Astrocyte (in vitro differentiated cells and primary cell): ENCODE measurements around the gene TPST2. TPM values are rescaled to one million over a fixed set of nuclear protein-coding genes. Genes with fewer than 3 reads are reported as not detected.

Source experiments
- DNase-seq: peaks from one replicate; pipeline ENCODE4 v3.0.0-alpha.2; 2010; ENCODE audit warnings: low read depth
- FAIRE-seq: peaks from 2 replicates; lab custom pipeline; 2011; peaks lifted over from hg19 to GRCh38; lab: Jason Lieb, UNC
- H2AFZ ChIP-seq: 2 replicates; pipeline ENCODE4 v1.6.0; 2012; ENCODE audit warnings: low read depth, low read length, inconsistent platforms
- H3K27ac ChIP-seq: 2 replicates; pipeline ENCODE4 v1.5.1; 2011; ENCODE audit warnings: low read depth, low read length, inconsistent platforms
- H3K27me3 ChIP-seq: 2 replicates; pipeline ENCODE4 v1.6.0; 2011; ENCODE audit warnings: low read length, inconsistent platforms; ENCODE audit not compliant: insufficient read depth
- H3K36me3 ChIP-seq: 2 replicates; pipeline ENCODE4 v1.5.1; 2011; ENCODE audit warnings: low read length, inconsistent platforms; ENCODE audit not compliant: insufficient read depth
- H3K4me1 ChIP-seq: 2 replicates; pipeline ENCODE4 v1.5.1; 2011; ENCODE audit warnings: low read length, inconsistent platforms; ENCODE audit not compliant: insufficient read depth
- H3K4me2 ChIP-seq: 2 replicates; pipeline ENCODE4 v1.6.0; 2012; ENCODE audit warnings: low read length, inconsistent platforms
- H3K4me3 ChIP-seq: 2 replicates; pipeline ENCODE4 v1.5.1; 2011; ENCODE audit warnings: low read depth, mild to moderate bottlenecking, low read length, inconsistent platforms; ENCODE audit not compliant: insufficient read depth
- H3K79me2 ChIP-seq: 2 replicates; pipeline ENCODE4 v1.6.0; 2012; ENCODE audit warnings: mild to moderate bottlenecking, low read length, inconsistent platforms; ENCODE audit not compliant: insufficient read depth
- H3K9ac ChIP-seq: 2 replicates; pipeline ENCODE4 v1.6.0; 2012; ENCODE audit warnings: mild to moderate bottlenecking, low read length, inconsistent platforms
- H3K9me3 ChIP-seq: 2 replicates; pipeline ENCODE4 v1.5.1; 2012; ENCODE audit warnings: low read depth, mild to moderate bottlenecking, low read length, inconsistent platforms; ENCODE audit not compliant: insufficient read depth
- H4K20me1 ChIP-seq: 2 replicates; pipeline ENCODE4 v1.6.0; 2012; ENCODE audit warnings: low read length, inconsistent platforms; ENCODE audit not compliant: insufficient read depth
- H3K27ac Mint-ChIP-seq: one replicate; pipeline ENCODE4 v1.8.0; 2021; ENCODE audit warnings: mild to moderate bottlenecking, mixed read lengths; ENCODE audit not compliant: unreplicated experiment
- H3K27me3 Mint-ChIP-seq: one replicate; pipeline ENCODE4 v1.8.0; 2021; ENCODE audit warnings: low read depth, mixed read lengths; ENCODE audit not compliant: unreplicated experiment
- H3K36me3 Mint-ChIP-seq: one replicate; pipeline ENCODE4 v1.8.0; 2021; ENCODE audit warnings: low read depth, mixed read lengths; ENCODE audit not compliant: unreplicated experiment
- H3K4me1 Mint-ChIP-seq: one replicate; pipeline ENCODE4 v1.8.0; 2021; ENCODE audit warnings: low read depth, mixed read lengths; ENCODE audit not compliant: unreplicated experiment
- H3K4me3 Mint-ChIP-seq: one replicate; pipeline ENCODE4 v1.8.0; 2021; ENCODE audit warnings: mild to moderate bottlenecking, moderate library complexity, mixed read lengths; ENCODE audit not compliant: unreplicated experiment
- H3K9me3 Mint-ChIP-seq: one replicate; pipeline ENCODE4 v1.8.0; 2021; ENCODE audit warnings: mild to moderate bottlenecking, mixed read lengths; ENCODE audit not compliant: unreplicated experiment
- CTCF ChIP-seq: IDR thresholded peaks from 2 replicates; pipeline ENCODE4 v1.5.1; 2011; ENCODE audit warnings: low read depth, mild to moderate bottlenecking, inconsistent platforms, low read length, moderate library complexity; ENCODE audit not compliant: insufficient read depth
- EZH2 ChIP-seq: IDR thresholded peaks from 2 replicates; pipeline ENCODE4 v1.6.1; 2012; ENCODE audit warnings: mild to moderate bottlenecking, low read length, inconsistent platforms; ENCODE audit not compliant: insufficient read depth
- total RNA-seq: library from RNA; stranded (reverse); gene quantifications from 2 replicates; pipeline ENCODE4 v1.2.1, GENCODE V29; 2021

TPST2 gene
- total RNA-seq, 1 donor from 2014 or later: 55.7 TPM

DNA sequence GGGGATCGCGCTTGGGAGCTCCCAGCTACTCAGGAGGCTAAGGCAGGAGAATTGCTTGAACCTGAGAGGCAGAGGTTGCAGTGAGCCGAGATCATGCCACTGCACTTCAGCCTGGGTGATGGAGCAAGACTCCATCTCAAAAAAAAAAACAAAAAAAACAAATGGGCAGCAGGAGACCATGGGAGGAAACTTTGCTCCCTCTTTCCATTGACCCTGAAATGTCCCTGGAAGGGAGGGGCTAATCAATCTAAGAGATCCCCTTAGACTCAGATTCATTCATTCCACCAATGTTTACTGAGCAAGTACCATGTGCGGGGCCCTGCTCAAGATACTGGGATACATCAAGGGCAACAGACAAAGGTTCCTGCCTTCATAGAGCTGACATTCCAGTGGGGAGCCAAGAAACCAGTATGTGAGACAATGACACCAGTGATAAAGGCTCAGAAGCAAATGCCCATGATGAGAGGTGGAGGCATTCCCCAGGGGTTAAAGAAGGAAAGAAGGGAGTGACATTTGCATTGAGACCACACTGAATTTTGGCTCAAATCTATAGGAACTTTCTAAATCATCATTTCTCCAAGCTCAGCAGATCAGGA is 39.9 kb downstream of the TPST2 start:
- peaks cover 51% of the 10 kb centered on the region for H3K79me2 ChIP-seq
- H3K4me1 Mint-ChIP-seq: peaks cover 49% of the 10 kb centered on the region

GRCh38 chr22:26548984-26549383 is 40.9 kb downstream of the TPST2 start:
- H3K36me3 ChIP-seq: no peaks in the 10 kb centered on the region
- H2AFZ ChIP-seq: no peak overlapping the region
- peaks cover 26% of the 10 kb centered on the region for H4K20me1 ChIP-seq
- H3K4me3 ChIP-seq: no peak overlapping the region
- FAIRE-seq (no peak), DNase-seq (no peak)
- peaks cover 36% of the 10 kb centered on the region for H3K4me1 ChIP-seq
- Mint-ChIP-seq H3K27me3 (no peaks in the 10 kb centered on the region), H3K4me3 (no peak overlapping the region), H3K9me3 (peaks cover 1% of the 10 kb centered on the region), H3K27ac (peak overlapping the region; percentile 77), H3K36me3 (peaks cover 15% of the 10 kb centered on the region), H3K4me1 (peaks cover 50% of the 10 kb centered on the region)
- H3K4me2 ChIP-seq: no peak overlapping the region
- peaks cover 51% of the 10 kb centered on the region for H3K79me2 ChIP-seq
- no peak overlapping the region for H3K9ac ChIP-seq
- H3K27ac ChIP-seq: no peak overlapping the region
- TF ChIP-seq CTCF (no peak), EZH2 (no peak)
- no peaks in the 10 kb centered on the region for H3K27me3 ChIP-seq
- no peaks in the 10 kb centered on the region for H3K9me3 ChIP-seq

More for the DNA sequence above, 39.9 kb downstream of the TPST2 start:
- H3K9me3 Mint-ChIP-seq: peaks cover 1% of the 10 kb centered on the region
- peak overlapping the region; percentile 68 for H3K4me2 ChIP-seq
- no peak for TF ChIP-seq EZH2
- no peaks in the 10 kb centered on the region for H3K36me3 ChIP-seq
- peak overlapping the region; percentile 82 for H3K9ac ChIP-seq
- peaks cover 15% of the 10 kb centered on the region for H3K36me3 Mint-ChIP-seq
- no peak overlapping the region for H3K4me3 ChIP-seq
- FAIRE-seq (no peak), DNase-seq (no peak)
- H3K27me3 ChIP-seq: no peaks in the 10 kb centered on the region
- no peaks in the 10 kb centered on the region for H3K27me3 Mint-ChIP-seq
- H2AFZ ChIP-seq: no peak overlapping the region
- H3K9me3 ChIP-seq: no peaks in the 10 kb centered on the region
- H3K27ac Mint-ChIP-seq: peak overlapping the region; percentile 98
- peak overlapping the region; percentile 96 for H3K27ac ChIP-seq
- peaks cover 16% of the 10 kb centered on the region for H4K20me1 ChIP-seq
- H3K4me3 Mint-ChIP-seq: peak overlapping the region; percentile 3
- peaks cover 40% of the 10 kb centered on the region for H3K4me1 ChIP-seq

DNA sequence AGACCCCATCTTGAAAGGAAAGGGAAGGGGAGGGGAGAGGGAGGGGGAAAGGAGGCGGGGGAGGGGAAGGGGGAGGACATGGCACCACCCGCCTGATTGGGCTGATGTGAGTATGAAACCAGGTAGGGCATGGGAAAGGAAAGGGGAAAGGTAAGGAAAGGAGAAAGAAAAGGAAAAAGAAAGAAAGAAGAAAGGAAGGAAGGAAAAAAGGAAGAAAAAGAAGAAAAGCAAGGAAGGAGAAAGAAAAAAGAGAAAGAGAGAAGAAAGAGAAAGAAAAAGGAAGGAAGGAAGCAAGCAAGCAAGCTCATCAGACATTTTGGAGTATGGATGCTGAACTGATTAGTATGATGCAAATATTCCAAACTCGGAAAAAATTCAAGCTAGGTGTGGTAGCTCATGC is 41.6 kb downstream of the TPST2 start:
- Mint-ChIP-seq H3K4me3 (no peak overlapping the region), H3K4me1 (peaks cover 44% of the 10 kb centered on the region), H3K9me3 (peaks cover 1% of the 10 kb centered on the region), H3K27me3 (no peaks in the 10 kb centered on the region), H3K27ac (no peak overlapping the region), H3K36me3 (peaks cover 15% of the 10 kb centered on the region)
- TF ChIP-seq CTCF: no peak
- TF ChIP-seq EZH2: no peak
- H3K36me3 ChIP-seq: no peaks in the 10 kb centered on the region
- H2AFZ ChIP-seq: no peak overlapping the region
- H3K9ac ChIP-seq: no peak overlapping the region
- H3K9me3 ChIP-seq: no peaks in the 10 kb centered on the region
- FAIRE-seq (no peak), DNase-seq (no peak)
- peaks cover 26% of the 10 kb centered on the region for H4K20me1 ChIP-seq
- H3K27ac ChIP-seq: no peak overlapping the region
- peaks cover 46% of the 10 kb centered on the region for H3K79me2 ChIP-seq
- H3K4me3 ChIP-seq: no peak overlapping the region
- H3K4me2 ChIP-seq: no peak overlapping the region
- H3K27me3 ChIP-seq: no peaks in the 10 kb centered on the region
- H3K4me1 ChIP-seq: peaks cover 33% of the 10 kb centered on the region
